ENCODE data around the gene L3MBTL4.

GRCh38 chr18:6326566-6326965 lies 88.1 kb downstream of the L3MBTL4 start:
- no peak for TF ChIP-seq CTCF (IDR thresholded peaks at IDR 0.05)
- no peak for TF ChIP-seq POLR2A (IDR thresholded peaks at IDR 0.05)

Data from heart left ventricle (tissue), 13 donors.